Stimulated activated CD8-positive, alpha-beta memory T cell treated with anti-CD3 and anti-CD28 coated beads, Interleukin-4, amount 100 ng/mL, for 48 hours (primary cell): ENCODE results near the gene TBC1D22A.

Experiments
- DNase-seq: peaks from one replicate; pipeline ENCODE4 v3.0.0-alpha.2; 2020

The TBC1D22A gene

GRCh38 chr22:46937939-46938338 is 175.5 kb downstream of the TBC1D22A start:
- DNase-seq = no peak

DNA sequence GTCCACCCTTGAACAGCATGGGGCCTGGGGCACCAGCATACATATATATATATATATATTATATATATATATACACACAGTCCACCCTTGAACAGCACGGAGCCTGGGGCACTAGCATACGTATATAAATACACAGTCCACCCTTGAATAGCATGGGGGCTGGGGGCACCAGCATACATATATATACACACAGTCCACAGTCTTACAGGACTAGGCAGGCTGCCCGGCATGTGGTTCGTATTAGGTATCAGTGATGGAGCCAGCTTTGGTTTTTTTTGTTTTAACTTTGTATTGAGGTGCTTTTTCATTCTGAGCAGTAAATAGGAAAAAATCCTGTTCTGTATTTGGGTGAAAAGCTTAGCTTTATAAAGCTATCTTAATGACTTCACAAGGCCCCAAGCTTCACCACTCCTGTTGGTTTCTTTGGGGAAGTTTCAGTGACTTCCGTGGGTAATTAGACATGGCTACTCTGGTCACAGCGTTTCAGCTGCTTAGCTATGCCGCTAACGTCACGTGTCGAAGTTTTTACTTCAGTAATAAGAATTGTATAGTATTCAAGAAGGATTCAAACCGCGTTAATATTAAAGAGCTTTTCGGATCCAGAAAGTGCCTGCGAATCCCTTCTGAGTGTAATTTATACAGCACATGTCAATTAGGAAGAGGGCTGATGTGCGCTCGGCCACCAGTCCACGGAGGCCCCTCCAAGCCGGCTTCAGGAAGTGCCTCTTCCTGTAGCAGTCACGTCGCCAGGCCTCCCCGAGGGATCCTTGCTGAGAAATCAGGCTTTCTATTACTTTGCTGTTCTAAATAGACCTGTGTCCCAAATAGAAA is 179.7 kb downstream of the TBC1D22A start:
- DNase-seq = no peak

DNA sequence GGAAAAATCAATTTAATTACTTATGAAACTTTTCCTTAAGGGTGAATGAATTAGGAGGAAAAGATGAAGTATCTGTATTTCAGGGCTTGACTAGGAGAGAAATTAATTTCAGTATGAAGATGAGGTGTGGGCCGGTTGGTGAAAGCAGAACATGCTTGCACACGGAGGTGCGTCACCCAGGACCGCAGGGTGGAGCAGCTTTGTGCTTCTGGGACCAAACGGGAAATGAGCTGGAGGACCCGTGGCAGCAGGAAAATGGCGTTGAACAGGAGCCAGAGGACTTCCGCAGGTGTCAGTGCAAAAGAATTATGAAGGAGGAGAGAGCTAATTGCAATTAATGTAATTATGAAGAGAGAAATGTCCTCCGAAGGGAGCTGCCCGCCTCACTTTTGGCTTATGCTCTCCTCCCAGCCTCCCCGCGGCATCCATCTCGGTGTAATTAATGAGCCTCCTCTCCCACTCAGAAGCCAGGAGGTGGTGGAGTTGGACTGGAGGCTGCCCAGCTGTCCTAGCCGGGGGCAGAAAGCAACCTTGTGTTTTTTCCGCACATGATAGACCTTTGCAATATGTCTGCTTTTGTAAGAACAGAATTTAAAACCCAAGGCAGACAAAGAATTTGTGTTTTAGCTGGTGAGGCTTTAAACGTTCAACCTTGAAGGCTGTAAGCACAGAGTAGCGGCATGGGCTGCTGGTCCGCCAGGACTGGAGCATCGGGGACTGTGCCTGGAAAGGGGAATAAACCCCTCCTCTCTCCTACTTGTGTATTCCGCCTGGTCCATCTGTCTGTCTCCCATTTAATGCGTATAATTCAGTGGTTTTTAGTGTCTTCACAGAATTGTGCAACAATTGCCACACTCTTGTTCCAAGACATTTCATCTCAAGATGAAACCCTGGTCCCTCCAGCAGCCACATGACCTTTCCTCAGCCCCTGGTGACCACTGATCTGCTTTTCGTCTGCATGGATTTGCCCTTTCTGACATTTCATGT is 180.6 kb downstream of the TBC1D22A start:
- DNase-seq = no peak

- DNase-seq = no peak
Measured at GRCh38 chr22:46945481-46945880, 183.0 kb downstream of the TBC1D22A start.

- no peak for DNase-seq
Measured at GRCh38 chr22:46946383-46946962, 184.0 kb downstream of the TBC1D22A start.

- DNase-seq = no peak
Measured at GRCh38 chr22:46947516-46948257, 185.2 kb downstream of the TBC1D22A start.

DNA sequence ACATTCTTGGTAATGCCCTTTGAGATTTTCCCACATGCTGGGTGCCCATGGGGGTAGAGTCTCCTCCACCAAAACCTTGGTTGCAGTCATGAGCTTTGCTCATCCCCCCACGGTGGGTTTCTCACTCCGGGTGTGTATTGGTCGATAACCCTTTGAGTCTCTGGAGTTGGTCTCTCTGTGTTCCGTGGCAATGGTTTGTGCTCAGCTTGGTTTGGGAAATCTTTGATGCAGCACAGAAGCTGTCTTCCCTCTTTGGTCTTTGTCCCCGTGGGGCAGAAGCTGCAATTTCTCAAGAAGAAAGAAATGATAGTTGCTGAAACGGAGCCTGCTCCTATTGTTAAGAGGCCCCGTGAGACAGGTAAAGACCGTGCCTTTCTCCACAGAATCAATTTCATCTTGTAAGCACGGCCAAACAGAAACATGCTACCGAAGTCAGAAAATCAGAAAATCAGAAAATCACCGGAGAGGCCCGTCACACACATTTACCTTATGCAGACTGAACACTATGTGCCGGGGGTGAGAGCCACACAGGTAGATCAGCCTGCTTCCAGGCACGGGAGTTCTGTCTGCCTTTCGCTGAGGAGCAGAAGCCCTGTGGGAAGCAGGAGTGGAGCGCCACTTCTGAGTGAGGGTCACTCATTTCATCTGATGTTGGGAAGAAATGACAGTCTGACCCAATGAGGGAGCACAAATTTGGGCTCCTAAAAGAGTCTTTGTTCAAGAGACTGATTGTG is 186.1 kb downstream of the TBC1D22A start:
- DNase-seq = no peak

DNA sequence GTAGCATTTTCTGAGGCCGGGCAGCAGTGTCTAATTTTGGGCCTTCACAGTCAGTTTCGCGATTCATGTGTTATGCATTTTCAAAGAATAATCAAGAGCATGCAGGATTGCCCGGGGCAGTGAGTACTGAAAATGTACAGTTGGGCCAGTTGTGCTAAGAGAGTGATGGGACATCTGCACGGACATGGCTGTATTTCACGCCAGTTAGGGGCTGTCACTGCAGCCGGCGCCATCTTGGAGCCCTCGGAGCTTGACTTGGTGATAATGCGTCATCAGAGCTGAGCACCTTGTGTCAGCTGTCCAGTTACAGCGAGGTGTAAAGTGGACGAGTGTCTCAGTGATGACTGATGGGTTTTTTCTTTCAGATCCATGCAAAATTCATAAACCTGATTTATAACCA is 188.9 kb downstream of the TBC1D22A start:
- peak; percentile 9 for DNase-seq

DNA sequence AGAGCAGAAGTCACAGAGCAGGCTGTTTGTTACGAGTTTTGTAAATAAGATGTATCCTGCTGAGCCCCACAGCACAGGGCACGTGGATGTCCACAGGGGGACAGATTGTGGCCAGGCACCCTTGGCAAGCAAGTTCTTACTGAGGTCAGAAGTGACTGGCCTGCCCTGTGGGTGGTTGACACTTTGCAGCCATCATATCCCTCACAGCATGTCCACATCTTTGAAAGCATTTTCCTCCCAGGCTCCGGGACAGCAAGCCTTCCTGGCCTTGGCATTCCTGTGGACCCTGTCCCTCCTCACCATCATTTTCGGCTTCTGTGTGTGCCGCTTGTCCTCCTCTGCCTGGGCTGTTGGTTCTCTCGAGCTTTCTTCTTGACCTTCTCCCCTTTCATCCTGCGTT is 189.5 kb downstream of the TBC1D22A start:
- peak; percentile 14 for DNase-seq

GRCh38 chr22:46953968-46954765 is 191.7 kb downstream of the TBC1D22A start:
- DNase-seq = no peak

GRCh38 chr22:46954781-46955180 is 192.3 kb downstream of the TBC1D22A start:
- no peak for DNase-seq

DNA sequence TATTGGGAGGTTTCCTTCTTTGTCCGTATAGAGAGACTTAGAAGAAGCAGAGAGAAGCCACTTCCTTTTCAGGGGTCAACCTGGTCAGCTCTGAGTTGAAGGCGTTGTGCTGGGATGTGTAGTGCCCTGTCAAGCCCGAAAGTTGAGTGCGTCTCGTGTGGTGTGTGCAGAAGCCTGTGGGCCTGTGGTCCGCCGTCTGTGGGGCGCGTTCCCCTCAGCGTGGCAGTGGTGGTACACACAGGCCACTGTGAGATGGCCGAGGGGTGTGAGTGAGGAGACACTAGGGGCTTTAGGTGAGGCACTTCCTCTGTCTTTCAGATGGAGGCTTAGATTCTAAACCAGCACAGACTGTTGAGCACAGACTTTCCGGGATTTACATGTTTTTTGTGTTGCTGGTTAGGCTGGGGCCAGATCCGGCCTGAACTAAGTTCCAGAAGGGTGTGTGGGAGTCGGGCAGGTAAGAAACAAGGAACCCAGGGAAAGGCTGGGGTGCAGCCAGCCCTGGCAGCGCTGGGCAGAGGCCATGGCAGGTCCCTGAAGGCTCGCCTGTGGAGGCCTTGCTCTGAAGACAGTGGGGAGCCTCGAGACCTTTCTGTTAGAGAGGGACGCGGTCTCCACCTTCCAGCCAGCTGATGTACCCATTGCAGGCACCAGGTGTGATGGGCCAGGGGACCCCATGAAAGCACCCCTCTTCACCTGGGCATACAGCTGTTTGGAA is 194.2 kb downstream of the TBC1D22A start:
- no peak for DNase-seq

GRCh38 chr22:46957521-46957920 is 195.1 kb downstream of the TBC1D22A start:
- DNase-seq = no peak

DNA sequence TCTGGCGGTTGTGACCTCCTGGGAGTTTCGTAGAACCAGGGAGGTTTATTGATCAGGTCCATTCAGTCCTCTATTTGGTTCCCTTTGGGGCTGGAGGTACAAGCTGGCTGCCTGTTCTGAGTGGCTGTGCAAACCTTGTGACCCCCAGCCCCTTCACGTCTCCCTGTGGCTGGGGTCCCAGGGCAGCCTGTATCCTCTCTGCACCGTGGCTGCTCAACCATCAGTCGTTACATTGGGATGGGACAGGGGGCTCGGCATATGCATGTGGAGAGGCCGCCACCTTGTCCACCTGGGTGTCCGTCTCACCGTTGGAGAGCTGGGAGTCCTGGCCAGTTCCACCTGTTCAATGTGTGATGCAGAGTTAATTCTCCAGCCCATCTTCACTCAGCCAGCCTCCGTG is 195.7 kb downstream of the TBC1D22A start:
- DNase-seq = no peak

DNA sequence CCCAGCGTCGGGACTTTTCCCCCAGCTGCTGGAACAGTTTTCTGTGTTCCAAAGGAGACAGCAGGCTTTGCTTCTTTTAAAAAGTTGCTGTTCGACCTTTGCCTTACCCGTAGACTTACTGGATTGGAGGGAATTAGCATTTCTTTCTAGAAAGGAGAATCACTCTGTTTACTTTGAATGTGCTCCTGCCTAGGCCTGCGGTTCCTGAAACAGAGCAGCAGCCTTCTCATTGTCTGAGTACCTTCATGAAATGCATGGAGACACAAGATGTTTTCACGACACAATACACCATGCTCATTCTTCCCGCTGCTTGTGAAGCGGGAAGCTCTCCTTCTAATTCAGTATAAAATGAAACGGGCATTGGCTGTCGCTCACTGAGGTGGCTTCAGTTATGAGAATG is 196.2 kb downstream of the TBC1D22A start:
- DNase-seq = no peak

DNA sequence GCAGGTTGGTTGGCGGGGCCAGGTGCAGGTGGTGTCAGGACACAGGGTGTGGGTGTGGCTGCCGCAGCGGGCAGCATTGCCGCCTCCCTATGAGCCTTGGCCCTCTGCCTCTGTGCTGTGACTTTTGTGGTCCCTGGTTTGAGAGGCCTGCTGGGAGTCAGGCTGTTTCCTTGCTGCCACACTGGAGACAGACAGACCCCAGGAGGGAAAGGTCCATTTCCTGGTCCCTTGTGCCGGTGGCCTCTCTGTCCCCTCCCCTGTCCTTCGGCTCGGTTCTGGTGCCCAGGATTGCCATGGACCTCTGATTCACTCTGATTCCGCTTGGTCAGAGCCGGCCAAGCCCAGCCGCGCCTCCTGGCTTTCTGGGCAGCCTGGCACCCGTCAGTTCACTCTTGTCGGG is 196.9 kb downstream of the TBC1D22A start:
- DNase-seq = no peak

- peak; percentile 18 for DNase-seq
Measured at GRCh38 chr22:46961591-46962295, 199.3 kb downstream of the TBC1D22A start.

DNA sequence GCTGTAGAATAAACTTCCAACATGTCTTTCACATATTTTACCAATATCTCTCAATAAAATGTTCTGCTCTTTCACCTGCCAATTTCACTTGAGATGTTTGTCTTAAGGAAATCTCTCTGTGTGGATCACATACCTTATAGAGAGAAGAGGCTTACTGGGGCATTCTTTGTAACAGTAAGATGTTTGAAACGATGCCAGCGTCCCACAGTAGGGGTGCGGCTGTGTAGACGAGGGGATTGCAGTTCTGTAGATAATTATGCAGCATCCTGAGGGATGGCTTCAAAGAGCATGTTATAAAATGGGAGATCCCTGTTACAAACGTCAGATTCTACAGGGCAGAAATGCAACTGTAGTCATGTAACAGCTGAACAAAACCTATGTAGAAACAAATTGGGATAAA is 200.0 kb downstream of the TBC1D22A start:
- peak; percentile 1 for DNase-seq

- peak; percentile 6 for DNase-seq
Measured at GRCh38 chr22:46963672-46964545, 201.5 kb downstream of the TBC1D22A start.
